Adrenal gland (tissue), 5 donors: Measurements from ENCODE around the gene KIAA1755.

Experiments
- POLR2A ChIP-seq, 2 donors: fragments of 450-650 bp; IDR thresholded peaks; one replicate each; pipeline ENCODE4 v1.6.1; 2017; ENCODE audit warnings: antibody characterized with exemption in 2 of 2, mild to moderate bottlenecking in 2 of 2, moderate library complexity in 1 of 2
- TF ChIP-seq, protein P1 (sequence below), 6 experiments: fragments of 450-650 bp in 4 of 6; fragments of 200-600 bp in 2 of 6; sonication (generic) in 1 of 6; IDR thresholded peaks; 1 replicate in 5 of 6; 2 replicates in 1 of 6; pipeline versions ENCODE4 v1.5.1 to v1.8.0; 2016 to 2021; ENCODE audit warnings: antibody characterized with exemption in 6 of 6, mild to moderate bottlenecking in 2 of 6, moderate library complexity in 1 of 6
- donor health status: DM: no; HTN: no; CAD: no.

GRCh38 chr20:38262931-38263330 lies 2.4 kb upstream of the KIAA1755 start:
- TF ChIP-seq, protein P1, sequence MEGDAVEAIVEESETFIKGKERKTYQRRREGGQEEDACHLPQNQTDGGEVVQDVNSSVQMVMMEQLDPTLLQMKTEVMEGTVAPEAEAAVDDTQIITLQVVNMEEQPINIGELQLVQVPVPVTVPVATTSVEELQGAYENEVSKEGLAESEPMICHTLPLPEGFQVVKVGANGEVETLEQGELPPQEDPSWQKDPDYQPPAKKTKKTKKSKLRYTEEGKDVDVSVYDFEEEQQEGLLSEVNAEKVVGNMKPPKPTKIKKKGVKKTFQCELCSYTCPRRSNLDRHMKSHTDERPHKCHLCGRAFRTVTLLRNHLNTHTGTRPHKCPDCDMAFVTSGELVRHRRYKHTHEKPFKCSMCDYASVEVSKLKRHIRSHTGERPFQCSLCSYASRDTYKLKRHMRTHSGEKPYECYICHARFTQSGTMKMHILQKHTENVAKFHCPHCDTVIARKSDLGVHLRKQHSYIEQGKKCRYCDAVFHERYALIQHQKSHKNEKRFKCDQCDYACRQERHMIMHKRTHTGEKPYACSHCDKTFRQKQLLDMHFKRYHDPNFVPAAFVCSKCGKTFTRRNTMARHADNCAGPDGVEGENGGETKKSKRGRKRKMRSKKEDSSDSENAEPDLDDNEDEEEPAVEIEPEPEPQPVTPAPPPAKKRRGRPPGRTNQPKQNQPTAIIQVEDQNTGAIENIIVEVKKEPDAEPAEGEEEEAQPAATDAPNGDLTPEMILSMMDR (IDR thresholded peaks at IDR 0.05), result no peak
- TF ChIP-seq POLR2A (IDR thresholded peaks at IDR 0.05), result no peak
